ENCODE measurements around the gene SLC5A11. TPM values are rescaled to one million over a fixed set of nuclear protein-coding genes. Genes with fewer than 3 reads are reported as not detected.

The SLC5A11 gene
- total RNA-seq, 1 experiment from 2014 or later, result 0.47 TPM

- Histone ChIP-seq H3K4me3 (replicated peaks in 1 of 2; ENCODE audit: low read depth in 1 of 2, low read length in 2 of 2) (no peak overlapping the region), H2AFZ (ENCODE audit: low read depth, low read length, poor library complexity, severe bottlenecking) (no peak overlapping the region), H3K9me2 (ENCODE audit: insufficient read depth) (no peaks in the 10 kb centered on the region), H4K20me1 (ENCODE audit: insufficient read depth) (no peaks in the 10 kb centered on the region; the same call in 1 of the 2 replicates), H3K27ac (ENCODE audit: low read depth, low read length) (no peak overlapping the region), H3K9ac (ENCODE audit: low read length) (no peak overlapping the region), H3K36me3 (ENCODE audit: control insufficient read depth in 1 of 2, insufficient read depth in 2 of 2, low read length in 2 of 2) (no peaks in the 10 kb centered on the region), H3K9me3 (ENCODE audit: control insufficient read depth in 1 of 2, insufficient read depth in 1 of 2, low read depth in 1 of 2, low read length in 2 of 2) (no peaks in the 10 kb centered on the region), H3K4me1 (ENCODE audit: control insufficient read depth in 1 of 2, insufficient read depth in 2 of 2, low read length in 2 of 2) (peaks cover 0 to 7% of the 10 kb centered on the region in 2 experiments; a peak in 1 of 4 replicates), H3K79me2 (ENCODE audit: insufficient read depth, low read length) (no peaks in the 10 kb centered on the region), H3K4me2 (ENCODE audit: low read length) (no peak overlapping the region), H3K27me3 (ENCODE audit: insufficient read depth, low read length) (no peaks in the 10 kb centered on the region)
- ATAC-seq, result peak; percentile 60
- no peak for DNase-seq (ENCODE audit: low read depth, low spot score)
- ChIA-PET RAD21 (ENCODE audit: low non-redundant PET in 1 of 2, low total read pairs in 2 of 2, uncharacterized antibody in 2 of 2, unreplicated experiment in 2 of 2) (no interaction called here), CTCF (no interaction called here), POLR2A (no interaction called here)
- TF ChIP-seq SP1 (IDR thresholded peaks at IDR 0.05; ENCODE audit: low read depth) (no peak), ZFX (IDR thresholded peaks at IDR 0.05) (no peak), ELF1 (IDR thresholded peaks at IDR 0.05; ENCODE audit: borderline replicate concordance, low read depth) (no peak), REST (IDR thresholded peaks at IDR 0.05; ENCODE audit: low read depth) (peak; percentile 98), RAD21 (IDR thresholded peaks at IDR 0.05; ENCODE audit: low read depth) (no peak), POLR2AphosphoS5 (IDR thresholded peaks at IDR 0.05; ENCODE audit: low read depth, low read length) (no peak)
- intact Hi-C loops (cut with micrococcal nuclease), result no loop called here
- BruUV-seq (replicated peaks), result no TSS peak
Measured at GRCh38 chr16:24858219-24859041, 12.7 kb downstream of the SLC5A11 start.

Measured in HCT116 (cell line).